ENCODE results near the gene ABLIM2.

Gene ABLIM2

DNA sequence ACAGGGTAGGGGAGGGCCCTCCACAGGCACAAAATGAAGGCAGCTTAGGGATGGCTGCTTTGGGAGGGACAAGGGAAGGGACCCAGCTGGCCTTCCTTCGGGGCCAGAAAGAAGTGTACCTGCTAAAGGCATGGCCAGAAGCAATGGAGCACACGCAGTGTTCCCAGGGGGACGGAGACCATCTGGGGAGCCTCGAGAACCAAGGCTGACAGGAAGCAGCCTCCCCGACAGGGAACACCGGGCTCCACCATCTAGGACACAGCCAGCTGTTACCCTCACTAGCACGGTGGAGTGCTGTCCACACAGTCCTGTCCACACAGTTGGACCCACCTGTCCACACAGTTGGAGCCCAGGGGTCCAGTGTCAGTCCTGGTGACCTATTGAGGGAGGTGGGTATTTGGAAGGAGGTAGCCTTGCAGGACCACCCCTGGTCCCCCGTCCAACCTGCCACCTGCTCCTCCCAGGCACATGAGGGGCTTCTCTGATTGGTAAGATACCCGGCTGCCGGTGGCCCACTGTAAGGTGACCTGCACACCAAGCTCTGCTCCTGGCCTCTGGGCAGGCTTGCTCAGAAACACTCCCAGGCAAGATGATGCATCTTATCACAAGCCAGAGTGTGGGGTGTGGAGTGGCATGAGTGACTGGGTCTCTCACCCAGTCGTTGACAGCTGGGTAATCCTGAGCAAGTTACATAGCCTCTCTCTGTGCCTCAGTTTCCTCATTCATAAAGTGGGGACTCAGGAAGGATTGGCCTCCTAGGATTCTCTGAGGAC lies 198.4 kb downstream of the ABLIM2 start:
- DNase-seq (ENCODE audit: low spot score) = no peak
- peaks cover 39% of the 10 kb centered on the region for H3K4me1 ChIP-seq (ENCODE audit: insufficient read depth, poor library complexity, severe bottlenecking)
- peak; percentile 59 for ATAC-seq (ENCODE audit: low read depth)
- H3K36me3 ChIP-seq (ENCODE audit: low read depth) = no peaks in the 10 kb centered on the region
- H3K27me3 ChIP-seq (ENCODE audit: insufficient read depth, poor library complexity, severe bottlenecking) = no peaks in the 10 kb centered on the region
- no peaks in the 10 kb centered on the region for H3K9me3 ChIP-seq (ENCODE audit: severe bottlenecking)
- TF ChIP-seq CTCF (IDR thresholded peaks at IDR 0.05; ENCODE audit: poor library complexity, severe bottlenecking) = no peak
- no peak overlapping the region for H3K4me3 ChIP-seq (ENCODE audit: severe bottlenecking)
- H3K27ac ChIP-seq (ENCODE audit: poor library complexity, severe bottlenecking) = peak overlapping the region; percentile 71

GRCh38 chr4:7959078-7959477 lies 199.5 kb downstream of the ABLIM2 start:
- Histone ChIP-seq H3K4me3 (ENCODE audit: severe bottlenecking) (no peak overlapping the region), H3K4me1 (ENCODE audit: insufficient read depth, poor library complexity, severe bottlenecking) (peaks cover 32% of the 10 kb centered on the region), H3K9me3 (ENCODE audit: severe bottlenecking) (peaks cover 5% of the 10 kb centered on the region), H3K27me3 (ENCODE audit: insufficient read depth, poor library complexity, severe bottlenecking) (no peaks in the 10 kb centered on the region), H3K36me3 (ENCODE audit: low read depth) (no peaks in the 10 kb centered on the region), H3K27ac (ENCODE audit: poor library complexity, severe bottlenecking) (peak overlapping the region; percentile 75)
- ATAC-seq (ENCODE audit: low read depth) (no peak), DNase-seq (ENCODE audit: low spot score) (no peak)
- TF ChIP-seq CTCF (IDR thresholded peaks at IDR 0.05; ENCODE audit: poor library complexity, severe bottlenecking) = no peak

GRCh38 chr4:7956934-7957656 lies 201.5 kb downstream of the ABLIM2 start:
- peak overlapping the region; percentile 75 for H3K27ac ChIP-seq (ENCODE audit: poor library complexity, severe bottlenecking)
- no peaks in the 10 kb centered on the region for H3K36me3 ChIP-seq (ENCODE audit: low read depth)
- no peak overlapping the region for H3K4me3 ChIP-seq (ENCODE audit: severe bottlenecking)
- ATAC-seq (ENCODE audit: low read depth) (no peak), DNase-seq (ENCODE audit: low spot score) (no peak)
- TF ChIP-seq CTCF (IDR thresholded peaks at IDR 0.05; ENCODE audit: poor library complexity, severe bottlenecking) = no peak
- H3K4me1 ChIP-seq (ENCODE audit: insufficient read depth, poor library complexity, severe bottlenecking) = peaks cover 32% of the 10 kb centered on the region
- no peaks in the 10 kb centered on the region for H3K27me3 ChIP-seq (ENCODE audit: insufficient read depth, poor library complexity, severe bottlenecking)
- peaks cover 5% of the 10 kb centered on the region for H3K9me3 ChIP-seq (ENCODE audit: severe bottlenecking)

- no peaks in the 10 kb centered on the region for H3K36me3 ChIP-seq (ENCODE audit: low read depth)
- peaks cover 10% of the 10 kb centered on the region for H3K9me3 ChIP-seq (ENCODE audit: severe bottlenecking)
- peak overlapping the region; percentile 75 for H3K27ac ChIP-seq (ENCODE audit: poor library complexity, severe bottlenecking)
- ATAC-seq (ENCODE audit: low read depth) (peak; percentile 87), DNase-seq (ENCODE audit: low spot score) (peak; percentile 84)
- H3K27me3 ChIP-seq (ENCODE audit: insufficient read depth, poor library complexity, severe bottlenecking) = no peaks in the 10 kb centered on the region
- TF ChIP-seq CTCF (IDR thresholded peaks at IDR 0.05; ENCODE audit: poor library complexity, severe bottlenecking) = no peak
- H3K4me1 ChIP-seq (ENCODE audit: insufficient read depth, poor library complexity, severe bottlenecking) = peaks cover 30% of the 10 kb centered on the region
- H3K4me3 ChIP-seq (ENCODE audit: severe bottlenecking) = no peak overlapping the region
Measured at GRCh38 chr4:7956270-7956808, 202.3 kb downstream of the ABLIM2 start.
